Measurements from ENCODE around the gene MAN1A2.
A peak's percentile ranks its signal among the peaks of the same experiment; 100 is the strongest.

MAN1A2 gene

DNA sequence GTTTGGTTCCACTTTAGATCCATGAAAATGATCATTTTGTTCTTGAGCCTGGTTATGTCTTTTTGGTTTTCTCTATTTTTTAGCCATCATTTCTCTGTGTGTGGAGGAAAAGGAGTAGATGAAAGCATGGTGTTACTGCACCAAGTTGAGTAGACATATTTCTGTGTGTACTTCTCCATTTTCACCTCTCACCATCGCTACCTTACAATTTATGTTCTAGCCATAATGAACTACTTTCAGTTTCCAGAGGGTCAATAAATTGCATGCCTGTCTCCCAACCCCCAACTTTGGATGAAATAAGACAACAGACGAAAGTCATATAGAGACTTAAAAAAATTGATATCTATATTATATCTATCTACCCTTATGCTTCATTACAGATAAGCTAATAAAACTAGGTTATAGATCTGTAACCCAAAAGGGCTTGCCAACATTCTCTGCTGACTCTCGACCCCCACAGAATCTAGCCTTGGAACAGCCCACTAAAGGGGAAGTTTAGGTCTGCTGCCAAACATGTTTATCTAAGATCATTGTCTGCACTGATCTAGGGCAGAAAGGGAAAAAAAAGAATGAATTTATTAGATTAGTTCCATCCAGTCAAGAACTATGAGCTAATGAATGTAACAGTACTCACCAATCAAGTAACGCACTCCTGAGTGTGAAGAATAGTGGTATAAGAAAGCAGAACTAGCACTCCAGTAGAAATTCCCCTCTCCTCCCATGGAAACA, 7.5 kb upstream of the MAN1A2 start:
- no peak for DNase-seq (ENCODE audit: low read depth in 2 of 2)

DNA sequence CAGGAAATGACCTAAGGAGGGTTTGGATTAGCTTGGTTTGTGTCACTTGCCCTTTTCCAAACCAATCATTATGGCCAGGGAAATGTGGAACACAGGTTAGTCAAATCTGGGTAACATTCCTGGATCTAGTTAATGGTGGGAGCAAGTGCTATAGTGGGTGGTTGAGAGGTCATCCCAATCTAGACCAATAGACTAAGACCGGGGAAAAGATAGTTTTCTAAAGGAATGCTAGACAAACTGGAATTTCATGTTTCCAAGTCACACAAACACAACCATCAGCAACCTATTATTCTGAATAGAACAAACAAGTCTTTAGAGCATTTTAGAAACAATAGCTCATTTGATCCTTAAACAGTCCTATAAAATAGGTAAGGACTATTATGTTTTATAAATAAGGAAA, 4.3 kb upstream of the MAN1A2 start:
- no peak for DNase-seq (ENCODE audit: low read depth in 2 of 2)

GRCh38 chr1:117363571-117364048, 3.6 kb upstream of the MAN1A2 start:
- no peak for DNase-seq (ENCODE audit: low read depth in 2 of 2)

DNA sequence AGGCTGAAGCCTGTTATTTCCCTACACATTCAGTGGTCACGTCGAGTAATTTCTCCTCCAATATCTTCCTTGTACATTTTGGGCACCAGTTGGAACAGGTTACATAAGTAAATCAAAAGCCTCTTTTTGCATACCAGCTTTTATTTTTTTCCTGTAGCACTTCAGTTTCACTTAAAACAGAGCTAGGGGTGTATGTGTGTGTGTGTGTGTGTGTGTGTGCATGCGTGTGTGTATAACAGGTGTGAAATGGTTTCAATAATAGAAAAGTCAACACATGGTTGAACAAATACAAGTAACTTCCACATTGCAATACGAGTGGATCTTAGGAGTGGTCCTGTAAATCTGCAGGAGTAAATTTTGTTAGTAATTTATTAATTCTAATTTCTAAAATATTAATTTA, 3.0 kb upstream of the MAN1A2 start:
- no peak for DNase-seq (ENCODE audit: low read depth in 2 of 2)

DNA sequence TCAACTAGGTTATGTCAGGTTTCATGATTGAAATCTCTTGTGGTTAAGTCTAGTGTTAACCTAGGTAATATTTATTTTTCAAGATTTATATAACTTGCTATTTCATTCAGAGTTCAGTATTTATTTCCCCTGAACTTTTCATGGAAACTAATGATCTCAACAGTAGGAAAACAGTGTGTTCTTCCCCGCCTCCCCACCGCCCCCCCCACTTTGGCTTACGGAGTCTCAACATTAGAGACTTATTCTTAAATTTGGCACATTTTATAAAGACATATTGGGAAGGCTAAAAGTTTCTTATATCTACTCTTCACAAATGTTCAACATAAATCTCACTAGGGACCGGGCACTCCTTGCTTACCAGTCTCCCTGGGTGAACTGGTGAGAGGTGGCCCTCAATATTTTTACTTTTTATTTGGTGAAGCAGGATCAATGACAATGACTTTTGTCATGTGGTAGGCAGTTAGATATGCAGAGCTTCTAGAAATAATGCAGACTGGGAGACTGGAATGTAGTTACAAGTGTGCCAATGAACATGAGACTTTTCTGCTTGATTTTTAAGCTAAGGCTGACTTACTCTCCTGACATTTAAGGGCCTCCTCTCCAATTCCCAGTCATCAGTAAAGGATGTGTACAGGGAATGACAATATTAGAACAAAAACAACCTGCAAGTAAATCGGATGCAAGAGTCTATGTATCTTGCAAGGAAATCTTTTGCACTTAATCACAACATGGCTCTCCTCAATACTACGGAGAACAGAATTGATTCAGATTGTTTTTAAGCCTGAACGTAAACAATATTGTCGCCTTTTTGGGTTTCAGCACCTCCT, 1.7 kb upstream of the MAN1A2 start:
- no peak for DNase-seq (ENCODE audit: low read depth in 2 of 2)

GRCh38 chr1:117366177-117367045, 838 bp upstream of the MAN1A2 start:
- DNase-seq (ENCODE audit: low read depth in 2 of 2): peak; percentile 58 to 74

GRCh38 chr1:117368116-117369108, 1.2 kb downstream of the MAN1A2 start:
- no peak for DNase-seq (ENCODE audit: low read depth in 2 of 2)

DNA sequence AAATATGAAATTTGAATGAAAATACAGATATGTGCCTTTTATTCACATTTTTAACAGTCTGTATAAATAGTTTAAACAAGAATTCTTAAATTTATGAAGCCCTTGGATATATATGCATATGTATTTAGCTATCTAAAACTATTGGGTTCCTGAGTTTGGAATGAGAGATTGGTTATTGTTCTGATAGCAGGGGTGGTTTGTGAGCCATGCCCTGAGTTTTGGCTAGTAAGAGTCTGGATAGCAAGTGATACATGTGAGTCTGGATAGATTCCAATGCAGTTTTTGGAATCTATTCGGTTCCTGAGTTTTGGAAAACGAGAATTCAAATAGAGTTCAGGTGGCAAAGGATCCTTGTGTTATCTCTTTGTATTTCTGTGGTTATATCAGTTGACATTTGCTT, 2.8 kb downstream of the MAN1A2 start:
- DNase-seq (ENCODE audit: low read depth in 2 of 2): no peak

GRCh38 chr1:117370509-117370908, 3.3 kb downstream of the MAN1A2 start:
- DNase-seq (ENCODE audit: low read depth in 2 of 2): no peak

DNA sequence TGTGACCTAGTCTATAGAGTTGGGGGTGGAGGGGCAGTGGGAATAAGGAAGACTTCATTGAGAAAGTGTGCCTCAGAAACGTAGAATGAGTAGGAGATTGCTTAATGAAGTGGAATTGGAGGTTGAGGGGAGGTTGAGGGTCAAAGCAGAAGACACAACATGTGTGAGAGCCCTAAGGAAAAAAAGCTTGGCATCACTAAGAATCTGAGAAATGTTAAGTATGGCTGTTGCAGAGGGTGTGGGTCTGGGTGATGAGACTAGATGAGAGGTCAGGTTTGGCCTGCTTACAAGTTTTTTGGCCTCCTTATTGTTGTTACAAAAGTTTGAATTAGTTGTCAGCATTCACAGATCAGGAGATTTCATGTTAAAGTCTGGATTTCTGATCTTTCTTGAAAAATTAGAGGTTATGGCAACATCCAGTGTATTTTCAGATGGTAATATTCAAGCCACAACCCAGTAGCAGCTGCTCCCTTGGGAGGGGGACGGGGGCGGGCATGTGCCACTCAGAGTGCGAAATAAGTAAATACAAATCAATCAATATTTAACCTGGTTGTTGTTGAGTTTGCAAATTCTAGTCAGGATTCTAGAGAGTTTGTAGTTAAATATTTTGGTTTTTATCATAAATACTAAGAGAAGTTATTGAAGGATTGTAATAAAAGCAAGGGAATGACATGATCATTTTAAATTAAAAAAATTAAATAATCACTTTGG, 4.3 kb downstream of the MAN1A2 start:
- DNase-seq (ENCODE audit: low read depth in 2 of 2): no peak

- no peak for DNase-seq (ENCODE audit: low read depth in 2 of 2)
Observed at GRCh38 chr1:117372863-117373412, 5.7 kb downstream of the MAN1A2 start.

GRCh38 chr1:117373932-117374331, 6.7 kb downstream of the MAN1A2 start:
- no peak for DNase-seq (ENCODE audit: low read depth in 2 of 2)

- DNase-seq (ENCODE audit: low read depth in 2 of 2): no peak
Observed at GRCh38 chr1:117375327-117375726, 8.1 kb downstream of the MAN1A2 start.

DNA sequence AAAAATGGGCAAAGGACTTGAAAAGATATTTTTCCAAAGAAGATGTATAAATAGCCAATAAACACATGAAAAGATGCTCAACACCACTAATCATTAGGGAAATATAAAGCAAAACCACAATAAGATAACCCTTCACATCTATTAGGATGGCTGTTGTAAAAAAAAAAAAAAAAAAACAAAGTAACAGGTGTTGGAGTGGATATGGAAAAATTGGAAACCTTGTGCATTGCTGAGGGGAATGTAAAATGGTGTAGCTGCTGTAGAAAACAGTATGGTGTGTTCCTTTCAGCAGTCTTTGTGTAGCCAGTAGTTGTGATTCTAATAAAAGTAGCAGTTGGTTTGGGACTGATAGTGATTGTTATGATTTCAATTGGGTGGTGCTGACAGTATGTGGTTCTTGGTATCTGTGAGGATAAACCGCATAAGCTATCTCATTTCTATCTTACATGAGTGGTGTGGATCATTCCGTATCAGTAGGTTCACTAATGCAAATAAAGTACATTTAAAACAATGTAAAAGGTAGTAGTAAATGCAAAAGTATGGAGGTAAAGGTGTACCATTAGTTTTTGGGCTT, 19.9 kb downstream of the MAN1A2 start:
- DNase-seq (ENCODE audit: low read depth in 2 of 2): no peak

DNA sequence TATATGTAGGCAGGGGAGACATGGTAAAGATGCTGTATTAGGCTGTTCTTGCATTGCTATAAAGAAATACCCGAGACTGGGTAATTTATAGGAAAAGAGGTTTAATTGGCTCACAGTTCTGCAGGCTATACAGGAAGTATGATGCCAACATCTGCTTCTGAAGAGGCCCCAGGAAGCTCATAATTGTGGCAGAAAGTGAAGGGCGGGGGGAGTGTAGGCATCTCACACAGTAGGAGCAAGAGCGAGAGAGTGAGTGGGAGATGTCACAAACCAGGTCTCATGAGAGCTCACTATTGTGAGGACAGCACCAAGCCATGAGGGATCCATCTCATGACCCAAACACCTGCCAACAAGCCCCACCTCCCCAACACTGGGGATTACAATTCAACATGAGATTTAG, 21.1 kb downstream of the MAN1A2 start:
- no peak for DNase-seq (ENCODE audit: low read depth in 2 of 2)

DNA sequence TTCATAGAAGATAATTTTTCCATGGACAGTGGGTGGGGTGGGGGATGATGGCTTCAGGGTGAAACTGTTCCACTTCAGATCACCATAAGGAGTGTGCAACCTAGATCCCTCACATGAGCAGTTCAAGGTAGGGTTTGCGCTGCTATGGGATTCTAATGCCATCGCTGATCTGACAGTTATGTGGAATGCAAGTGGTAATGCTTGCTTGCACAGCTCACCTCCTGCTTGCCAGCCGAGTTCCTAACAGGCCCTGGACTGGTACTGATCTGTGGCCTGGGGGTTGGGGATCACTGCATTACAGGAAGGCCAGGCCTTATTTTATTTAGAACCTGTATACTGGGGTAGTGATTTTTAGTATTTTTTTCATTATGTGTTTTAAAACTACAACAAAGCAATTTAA, 22.0 kb downstream of the MAN1A2 start:
- no peak for DNase-seq (ENCODE audit: low read depth in 2 of 2)

DNA sequence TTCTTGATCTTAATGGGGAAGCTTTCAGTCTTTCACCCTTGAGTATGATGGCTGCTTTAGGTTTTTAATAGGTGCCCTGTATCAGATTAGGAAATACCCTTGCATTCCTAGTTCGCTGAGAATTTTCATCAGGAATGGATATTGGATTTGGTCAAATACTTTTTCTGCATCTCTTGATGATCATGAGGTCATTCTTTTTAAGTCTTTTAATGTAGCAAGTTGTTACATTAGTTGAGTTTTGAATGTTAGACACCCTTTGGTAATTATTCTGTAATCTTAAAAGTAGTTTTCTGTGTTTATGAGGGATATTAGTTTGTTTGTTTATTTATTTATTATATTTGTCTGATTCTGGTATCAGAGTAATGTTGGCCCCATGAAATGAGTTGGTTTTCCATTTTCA, 22.5 kb downstream of the MAN1A2 start:
- no peak for DNase-seq (ENCODE audit: low read depth in 2 of 2)

GRCh38 chr1:117392771-117393170, 25.5 kb downstream of the MAN1A2 start:
- no peak for DNase-seq (ENCODE audit: low read depth in 2 of 2)

- no peak for DNase-seq (ENCODE audit: low read depth in 2 of 2)
Observed at GRCh38 chr1:117396074-117396473, 28.8 kb downstream of the MAN1A2 start.

DNA sequence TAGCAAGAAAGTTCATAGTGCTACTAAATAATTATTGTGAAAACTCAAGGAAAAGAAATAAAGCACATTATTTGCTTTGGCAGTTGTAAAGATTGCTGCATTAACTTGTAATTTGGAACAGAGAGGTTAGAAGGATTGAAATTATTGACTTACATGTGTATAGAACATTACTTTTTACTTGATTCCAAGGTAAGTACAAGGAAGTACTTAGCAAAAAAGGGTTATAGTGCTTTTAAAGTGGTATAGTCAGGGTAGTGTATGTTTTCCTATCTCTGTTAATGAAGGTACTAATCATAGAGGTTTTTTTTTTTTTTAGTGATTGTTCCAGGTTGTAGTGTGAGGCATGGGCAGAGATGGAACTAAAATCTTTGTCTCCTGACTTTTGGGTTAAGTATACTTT, 29.4 kb downstream of the MAN1A2 start:
- DNase-seq (ENCODE audit: low read depth in 2 of 2): no peak
